ENCODE data around the gene EXOSC5.
"Not testable (repeated sequence)": the region's sequence is repeated elsewhere in the genome, so short reads cannot be mapped to it uniquely, and the experiment has no call there.

EXOSC5 gene

DNA sequence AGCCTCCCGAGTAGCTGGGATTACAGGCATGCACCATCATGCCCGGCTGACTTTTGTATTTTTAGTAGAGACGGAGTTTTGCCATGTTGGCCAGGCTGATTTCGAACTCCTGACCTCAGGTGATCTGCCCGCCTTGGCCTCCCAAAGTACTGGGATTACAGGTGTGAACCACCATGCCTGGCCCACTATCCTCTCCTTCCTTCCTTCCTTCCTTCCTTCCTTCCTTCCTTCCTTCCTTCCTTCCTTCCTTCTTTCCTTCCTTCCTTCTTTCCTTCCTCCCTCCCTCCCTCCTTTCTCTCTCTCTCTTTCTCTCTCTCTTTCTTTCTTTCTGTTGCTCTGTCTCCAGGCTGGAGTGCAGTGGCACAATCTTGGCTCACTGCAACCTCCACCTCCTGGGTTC lies 26.0 kb downstream of the EXOSC5 start:
- DNase-seq (ENCODE audit: low read depth, low spot score): not testable (repeated sequence)

- no peak for DNase-seq (ENCODE audit: low read depth, low spot score)
These were observed 27.4 kb downstream of the EXOSC5 start for GRCh38 chr19:41369769-41370168.

DNA sequence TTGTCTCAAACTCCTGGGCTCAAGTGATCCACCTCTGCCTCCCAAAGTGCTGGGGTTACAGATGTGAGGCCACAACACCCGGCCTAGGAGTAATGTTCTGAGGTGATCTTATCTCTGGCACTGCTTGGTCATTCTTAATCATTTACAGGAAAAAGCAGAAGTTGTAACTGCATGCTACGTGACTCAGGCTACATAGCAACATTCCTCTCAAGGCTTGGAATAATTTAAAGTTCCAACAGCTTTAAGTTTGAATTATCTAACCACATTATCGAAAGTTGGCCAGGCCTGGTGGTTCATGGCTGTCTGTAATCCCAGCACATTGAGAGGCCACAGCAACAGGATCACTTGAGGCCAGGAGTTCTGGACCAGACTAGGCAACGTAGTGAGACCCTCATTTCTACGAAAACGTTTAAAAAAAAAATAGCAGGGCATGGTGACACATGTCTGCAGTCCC lies 29.3 kb downstream of the EXOSC5 start:
- no peak for DNase-seq (ENCODE audit: low read depth, low spot score)

- no peak for DNase-seq (ENCODE audit: low read depth, low spot score)
These were observed 31.1 kb downstream of the EXOSC5 start for GRCh38 chr19:41366089-41366488.

DNA sequence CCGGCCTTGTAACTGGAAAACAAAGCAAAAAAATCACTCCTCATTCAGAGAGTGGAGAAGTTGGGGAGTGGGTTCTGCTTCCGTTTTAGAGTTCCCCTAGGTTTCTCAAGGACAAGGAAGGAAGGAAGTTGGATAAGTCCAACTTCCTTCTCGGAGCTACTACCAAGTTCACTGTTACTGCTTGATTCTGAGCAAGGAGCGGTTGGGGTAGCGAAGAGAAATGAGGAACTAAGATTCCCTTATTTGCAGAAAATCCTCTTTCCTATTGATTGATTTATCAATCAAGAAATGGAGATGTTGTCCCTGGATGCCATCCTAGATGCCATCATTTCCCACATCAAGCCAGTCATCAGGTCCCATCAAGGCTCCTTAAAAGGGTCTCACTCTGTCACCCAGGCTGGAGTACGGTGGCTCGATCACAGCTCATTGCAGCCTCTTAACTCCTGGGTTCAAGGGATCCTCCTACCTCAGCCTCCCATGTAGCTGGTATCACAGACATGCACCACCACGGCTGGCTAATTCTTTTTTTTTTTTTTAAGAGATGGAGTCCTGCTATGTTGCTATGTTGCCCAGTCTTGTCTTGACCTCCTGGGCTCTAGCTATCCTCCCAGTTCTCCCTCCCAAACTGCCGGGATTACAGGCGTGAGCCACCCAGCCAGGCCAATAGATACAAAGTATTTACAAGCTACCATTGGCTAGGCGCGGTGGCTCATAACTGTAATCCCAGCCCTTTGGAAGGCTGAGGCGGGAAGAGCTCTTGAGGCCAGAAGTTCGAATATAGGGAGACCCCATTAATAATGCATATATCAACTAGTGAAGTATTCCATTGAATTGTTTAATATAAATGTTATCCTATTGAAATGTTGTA lies 32.4 kb downstream of the EXOSC5 start:
- no peak for DNase-seq (ENCODE audit: low read depth, low spot score)

DNA sequence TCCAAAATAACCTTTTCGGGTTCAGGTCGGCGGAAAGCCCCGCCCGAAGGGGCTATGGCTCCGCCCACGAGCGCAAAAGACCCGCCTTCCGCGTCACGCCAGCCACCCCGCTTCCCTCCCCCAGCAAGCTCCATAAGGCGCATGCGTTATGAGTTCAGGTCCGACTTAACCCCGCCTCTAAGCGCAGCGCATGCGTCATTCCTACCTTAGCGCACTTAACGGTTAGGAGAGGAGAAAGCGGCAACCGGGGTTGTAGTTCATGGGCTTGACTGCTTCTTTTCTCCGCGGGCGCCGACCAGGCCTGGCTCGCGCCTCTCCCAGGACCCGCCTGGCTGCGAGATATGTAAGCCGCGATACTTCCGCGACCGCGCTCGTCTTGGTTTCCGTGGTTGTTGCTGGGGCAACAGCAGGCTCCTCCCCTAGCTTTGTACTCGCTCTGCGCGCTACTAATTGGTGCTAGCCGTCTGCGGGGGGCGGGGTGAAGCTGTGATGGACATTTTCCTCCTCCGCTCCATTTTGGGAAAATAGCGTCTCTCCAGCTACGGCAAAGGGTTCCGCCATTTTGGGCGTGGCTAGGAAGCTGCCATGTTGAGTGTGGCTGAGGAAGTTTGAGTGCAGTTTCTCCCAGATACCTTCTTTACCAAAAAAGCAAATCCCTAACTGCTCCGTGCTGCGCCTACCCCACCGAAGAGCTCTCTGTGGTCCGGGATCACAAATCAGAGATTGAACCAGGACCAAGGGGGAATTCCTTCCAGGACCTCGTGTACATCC lies 33.2 kb downstream of the EXOSC5 start, which contains the start of gene B9D2:
Gene B9D2, minus strand, starts transcription at position 397 of the 771 bp plus-strand sequence. CDS start 630 bp downstream, outside the sequence.
- DNase-seq (ENCODE audit: low read depth, low spot score): peak; percentile 99

DNA sequence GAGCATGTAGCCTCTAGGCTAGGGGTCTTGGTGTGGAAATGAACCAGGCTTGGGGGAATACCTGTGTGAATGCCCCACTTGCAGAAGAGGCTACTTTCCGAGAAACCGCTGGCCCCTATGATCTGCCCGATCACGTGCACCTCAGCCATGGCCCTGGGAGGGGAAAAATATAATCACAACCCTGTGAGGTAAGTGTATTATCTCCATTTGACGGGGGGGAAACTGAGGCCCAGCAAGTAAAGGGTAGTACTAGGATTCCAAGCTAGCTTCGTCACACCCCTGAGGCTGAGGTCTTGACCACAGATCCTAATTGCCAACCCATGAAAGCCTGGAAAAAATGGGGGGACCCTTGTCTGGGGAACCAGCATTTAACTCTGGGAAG lies 33.8 kb downstream of the EXOSC5 start:
- no peak for DNase-seq (ENCODE audit: low read depth, low spot score)

DNA sequence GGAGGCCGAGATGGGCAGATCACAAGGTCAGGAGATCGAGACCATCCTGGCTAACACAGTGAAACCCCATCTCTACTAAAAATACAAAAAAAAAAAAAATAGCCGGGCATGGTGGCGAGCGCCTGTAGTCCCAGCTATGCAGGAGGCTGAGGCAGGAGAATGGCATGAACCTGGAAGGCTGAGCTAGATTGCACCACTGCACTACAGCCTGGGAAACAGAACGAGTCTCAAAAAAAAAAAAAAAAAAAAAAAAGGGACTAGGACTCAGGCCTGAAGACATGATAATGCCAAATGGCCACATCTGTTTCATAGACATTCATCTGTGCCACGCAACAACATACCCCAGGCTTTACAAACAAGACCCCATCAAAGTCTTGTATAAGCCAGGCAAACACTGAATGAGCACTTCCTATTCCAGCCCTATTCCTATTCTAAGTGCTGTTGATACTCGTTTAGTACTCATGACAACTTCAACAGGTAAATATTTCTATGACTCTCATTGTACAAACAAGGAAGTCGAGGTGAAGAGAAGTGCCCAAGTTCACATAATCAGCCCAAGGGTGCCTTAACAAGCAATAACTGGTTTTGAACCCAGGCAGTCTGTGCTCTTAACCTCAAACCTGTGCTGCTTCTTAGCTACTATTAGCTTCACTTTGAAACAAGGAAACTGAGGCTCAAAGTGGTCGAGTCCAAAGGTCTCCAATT lies 34.9 kb downstream of the EXOSC5 start:
- DNase-seq (ENCODE audit: low read depth, low spot score): no peak

- DNase-seq (ENCODE audit: low read depth, low spot score): no peak
These were observed 37.4 kb downstream of the EXOSC5 start for GRCh38 chr19:41359741-41360140.

DNA sequence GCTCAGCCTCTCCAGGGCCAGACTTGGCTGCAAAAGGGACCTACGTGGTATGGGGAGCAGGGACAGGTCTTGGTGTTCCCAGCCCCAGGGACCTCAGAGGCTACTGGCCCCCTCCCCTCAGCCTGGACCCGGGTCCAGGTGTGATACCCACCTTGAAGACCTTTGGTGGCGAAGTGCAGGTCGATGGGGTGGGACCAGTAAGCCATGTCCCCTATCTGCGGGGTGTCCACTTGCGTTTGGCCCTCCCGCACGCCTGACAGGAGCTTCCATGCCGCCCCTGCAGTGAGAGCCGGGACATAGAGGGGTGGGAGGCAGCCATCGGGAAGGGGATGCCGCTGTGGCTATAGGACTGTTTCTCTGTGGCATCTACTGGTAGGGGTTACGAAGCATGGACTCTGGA lies 39.4 kb downstream of the EXOSC5 start:
- no peak for DNase-seq (ENCODE audit: low read depth, low spot score)

- no peak for DNase-seq (ENCODE audit: low read depth, low spot score)
These were observed 40.0 kb downstream of the EXOSC5 start for GRCh38 chr19:41356984-41357739.

DNA sequence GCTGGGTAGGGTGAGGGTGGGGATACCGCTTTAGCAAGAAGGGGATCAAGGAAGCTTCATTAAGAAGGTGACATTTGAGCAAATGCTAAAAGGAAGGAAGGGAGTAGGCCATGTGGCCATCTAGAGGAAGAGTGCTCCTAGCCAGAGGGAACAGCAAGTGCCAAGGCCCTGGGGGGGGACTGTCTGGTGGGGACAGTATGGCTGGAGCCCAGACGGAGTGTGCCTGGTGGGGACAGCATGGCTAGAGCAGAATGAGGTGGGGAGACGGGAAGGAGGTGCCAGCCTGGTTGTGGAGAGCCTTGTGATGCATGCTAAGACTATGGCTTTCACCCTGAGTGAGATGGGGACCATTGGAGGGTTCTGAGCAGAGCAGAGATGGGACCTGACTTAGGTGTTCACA lies 41.4 kb downstream of the EXOSC5 start:
- no peak for DNase-seq (ENCODE audit: low read depth, low spot score)

DNA sequence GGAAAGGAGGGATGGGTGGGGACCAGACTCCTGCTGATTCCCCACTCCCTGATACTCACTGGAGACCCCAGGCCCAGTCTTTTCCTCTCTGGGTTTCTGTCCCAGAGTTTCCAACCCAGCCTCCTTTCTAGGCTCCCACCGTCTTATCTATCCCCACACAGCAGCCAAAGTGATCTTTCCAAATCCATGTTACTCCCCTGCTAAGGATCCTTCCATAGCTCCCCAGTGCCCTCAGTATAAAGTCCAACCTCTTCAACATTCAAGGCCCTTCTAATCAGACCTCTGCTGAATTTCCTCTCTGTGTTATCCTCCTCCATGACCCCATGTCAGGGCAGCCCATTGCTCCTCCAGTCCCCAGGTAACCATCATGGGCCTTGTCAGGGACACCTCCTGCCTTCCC lies 42.1 kb downstream of the EXOSC5 start:
- DNase-seq (ENCODE audit: low read depth, low spot score): no peak

DNA sequence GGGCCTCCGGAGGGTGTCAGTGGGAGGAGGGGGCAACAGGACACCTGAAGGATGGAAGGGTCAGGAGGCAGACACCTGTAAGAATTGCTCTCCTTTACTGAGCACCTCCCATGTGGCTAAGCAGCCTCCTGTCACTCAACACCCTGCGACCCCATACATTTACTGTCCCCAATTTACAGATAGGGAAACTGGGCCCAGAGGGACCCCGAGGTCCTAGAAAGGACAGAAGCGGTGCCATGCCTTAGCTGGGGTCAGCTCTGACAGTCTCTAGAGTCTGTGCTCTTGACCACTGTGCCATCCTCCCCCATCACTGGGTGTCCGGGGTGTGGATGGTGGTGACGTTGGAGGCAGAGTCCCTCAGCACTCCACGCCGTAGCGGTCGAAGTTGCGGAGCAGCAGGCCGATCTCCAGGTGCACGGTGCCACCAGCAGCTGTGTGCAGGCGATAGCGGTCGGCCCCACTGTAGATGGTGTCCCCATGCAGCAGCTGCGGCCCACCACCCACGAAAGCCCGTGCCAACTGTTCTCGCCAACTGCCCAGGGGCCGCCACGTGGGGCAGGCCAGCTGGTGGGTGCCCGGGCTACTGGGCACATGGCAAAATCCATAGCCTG lies 42.7 kb downstream of the EXOSC5 start:
- DNase-seq (ENCODE audit: low read depth, low spot score): no peak

DNA sequence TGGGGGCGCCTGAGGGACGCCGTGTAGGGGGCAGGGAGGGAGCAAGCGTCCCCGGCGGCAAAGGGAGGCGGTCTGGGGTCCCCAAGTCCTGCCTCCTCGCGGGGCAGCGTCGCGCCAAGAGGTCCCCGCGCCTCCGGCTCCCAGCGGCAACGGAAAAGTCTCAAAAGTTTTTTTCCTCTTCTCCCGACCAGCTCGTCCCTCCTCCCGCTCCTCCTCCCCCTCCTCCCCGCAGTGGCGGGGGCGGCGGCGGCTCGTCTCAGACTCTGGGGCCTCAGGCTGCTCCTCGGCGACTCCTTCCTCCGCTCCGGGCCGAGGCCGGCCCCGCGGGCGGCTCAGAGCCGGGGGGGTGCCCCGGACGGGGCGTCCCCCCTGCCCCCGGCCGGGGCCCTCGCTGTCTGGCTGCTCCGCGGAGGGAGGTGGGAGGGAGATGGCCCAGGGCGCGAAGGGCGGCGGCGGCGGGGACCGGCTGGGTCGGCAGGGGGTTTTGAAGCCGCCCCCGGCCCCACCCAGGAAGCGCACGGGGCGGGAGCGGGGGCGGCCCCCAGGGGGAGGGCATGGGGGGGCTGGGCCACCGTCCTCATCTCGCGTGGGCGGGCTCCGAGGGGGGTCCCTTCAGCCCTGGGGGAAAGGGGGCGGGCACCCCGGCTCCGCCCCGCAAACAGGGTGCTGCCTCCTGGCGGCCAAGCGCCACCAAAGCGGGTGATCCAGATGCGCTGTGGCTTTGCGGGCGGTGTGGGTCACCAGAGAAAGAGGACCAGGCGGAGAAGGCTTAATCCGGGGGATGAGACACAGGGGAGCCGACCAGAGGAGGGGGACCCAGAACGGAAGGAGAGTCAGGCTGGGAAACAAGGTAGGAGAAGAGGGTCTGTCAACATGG lies 43.5 kb downstream of the EXOSC5 start, which contains the start of gene TGFB1:
Gene TGFB1, minus strand, starts transcription at position 457 of the 877 bp plus-strand sequence. CDS start 878 bp downstream, outside the sequence.
- peak; percentile 80 for DNase-seq (ENCODE audit: low read depth, low spot score)

- DNase-seq (ENCODE audit: low read depth, low spot score): peak; percentile 65
These were observed 44.3 kb downstream of the EXOSC5 start for GRCh38 chr19:41352609-41353465.

DNA sequence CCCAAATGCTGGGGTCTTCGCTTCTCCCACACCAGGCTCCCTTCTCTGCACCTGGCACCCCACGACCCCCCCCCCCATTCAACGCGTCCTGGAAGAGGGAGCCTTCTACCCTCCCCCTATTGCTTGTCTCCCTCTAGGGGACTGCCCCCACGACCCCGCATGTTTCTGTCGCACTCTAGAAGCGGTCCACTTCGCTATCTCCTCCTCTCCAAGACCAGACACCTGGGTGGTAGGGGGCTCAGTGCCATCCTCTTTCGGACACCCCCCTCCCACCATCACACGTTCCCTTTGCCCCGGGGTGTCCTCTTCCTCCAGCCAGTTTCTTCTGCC lies 44.9 kb downstream of the EXOSC5 start:
- DNase-seq (ENCODE audit: low read depth, low spot score): no peak

- peak; percentile 47 for DNase-seq (ENCODE audit: low read depth, low spot score)
These were observed 45.6 kb downstream of the EXOSC5 start for GRCh38 chr19:41351339-41352245.
